Measurements from ENCODE around the gene SYT8. TPM values are rescaled to one million over a fixed set of nuclear protein-coding genes. Genes with fewer than 3 reads are reported as not detected.

SYT8 gene
- total RNA-seq, 1 experiment from 2014 or later: not detected

GRCh38 chr11:1825039-1825740 lies 9.6 kb upstream of the SYT8 start:
- Histone ChIP-seq H3K23ac (ENCODE audit: insufficient read length, low read depth, low read length) (no peak overlapping the region), H3K56ac (ENCODE audit: insufficient read length, low read depth, low read length) (no peak overlapping the region), H3K9me3 (ENCODE audit: control insufficient read depth, low read depth, low read length) (no peaks in the 10 kb centered on the region), H3T11ph (ENCODE audit: low read length) (no peak overlapping the region), H3K27ac (ENCODE audit: insufficient read length, low read depth, low read length) (no peak overlapping the region), H3K9ac (ENCODE audit: extremely low read depth, insufficient read length, low read length) (no peak overlapping the region), H3K4ac (ENCODE audit: low read depth, low read length) (no peak overlapping the region), H2BK5ac (ENCODE audit: insufficient read length, low read length) (no peak overlapping the region), H2BK20ac (ENCODE audit: low read depth, low read length, poor library complexity, severe bottlenecking) (no peak overlapping the region), H3K27me3 (ENCODE audit: insufficient read depth, low read length) (no peaks in the 10 kb centered on the region), H3K4me2 (ENCODE audit: insufficient read depth, insufficient read length, low read length) (no peak overlapping the region), H4K20me1 (ENCODE audit: control insufficient read depth, insufficient read depth, insufficient read length) (no peaks in the 10 kb centered on the region), H4K8ac (replicated peaks; ENCODE audit: insufficient read length, low read depth, low read length) (no peak overlapping the region), H3K4me1 (ENCODE audit: insufficient read depth, low read length) (no peaks in the 10 kb centered on the region), H3K23me2 (ENCODE audit: insufficient read length, low read depth, low read length, poor library complexity, severe bottlenecking) (no peaks in the 10 kb centered on the region), H3K79me2 (ENCODE audit: insufficient read depth, low read length) (no peaks in the 10 kb centered on the region), H3K14ac (ENCODE audit: insufficient read depth, low read length) (no peak overlapping the region), H2AFZ (ENCODE audit: low read length) (no peak overlapping the region), H3K79me1 (ENCODE audit: insufficient read depth, low read depth, low read length, poor library complexity, severe bottlenecking) (no peaks in the 10 kb centered on the region), H2AK5ac (ENCODE audit: insufficient read length, low read length) (no peak overlapping the region), H4K5ac (ENCODE audit: insufficient read length, low read depth, low read length) (no peak overlapping the region), H4K91ac (ENCODE audit: insufficient read length, low read depth, low read length) (no peak overlapping the region), H2BK15ac (ENCODE audit: low read depth, low read length) (no peak overlapping the region), H2BK12ac (ENCODE audit: insufficient read length, low read depth, low read length) (no peak overlapping the region), H2BK120ac (ENCODE audit: low read depth, low read length, poor library complexity, severe bottlenecking) (no peak overlapping the region), H3K18ac (ENCODE audit: insufficient read length, low read depth, low read length) (no peak overlapping the region)
- H3K36me3 Mint-ChIP-seq (ENCODE audit: insufficient read depth in 1 of 3, low read depth in 3 of 3): no peaks in the 10 kb centered on the region
- H3K27me3 Mint-ChIP-seq (ENCODE audit: low read depth): peaks cover 26% of the 10 kb centered on the region
- no CpG with 5 or more reads among the region's 26 CpGs for WGBS (ENCODE audit: extremely low coverage, insufficient read length, low lambda C conversion rate)
- DNase-seq: peak; percentile 94
- no peak overlapping the region for H3K27ac Mint-ChIP-seq
- TF ChIP-seq CTCF (conservative IDR thresholded peaks at IDR 0.05): peak; percentile 95
- no peaks in the 10 kb centered on the region for H3K4me1 Mint-ChIP-seq
- H3K9me3 Mint-ChIP-seq: peaks cover 0 to 6% of the 10 kb centered on the region in 2 experiments; a peak in 1 of 5 replicates
- H3K4me3 Mint-ChIP-seq: no peak overlapping the region

Measured in H9 (cell line).